ENCODE measurements around the gene RIN3. TPM values are rescaled to one million over a fixed set of nuclear protein-coding genes. Genes with fewer than 3 reads are reported as not detected.

RIN3 gene
- total RNA-seq, 4 donors from 2014 or later = 6.2 to 29.8 (median 12.2) TPM

- H3K27me3 ChIP-seq = no peaks in the 10 kb centered on the region
- no peaks in the 10 kb centered on the region for H3K4me1 ChIP-seq
- no peak for TF ChIP-seq POLR2A (IDR thresholded peaks at IDR 0.05)
- TF ChIP-seq, protein P1, sequence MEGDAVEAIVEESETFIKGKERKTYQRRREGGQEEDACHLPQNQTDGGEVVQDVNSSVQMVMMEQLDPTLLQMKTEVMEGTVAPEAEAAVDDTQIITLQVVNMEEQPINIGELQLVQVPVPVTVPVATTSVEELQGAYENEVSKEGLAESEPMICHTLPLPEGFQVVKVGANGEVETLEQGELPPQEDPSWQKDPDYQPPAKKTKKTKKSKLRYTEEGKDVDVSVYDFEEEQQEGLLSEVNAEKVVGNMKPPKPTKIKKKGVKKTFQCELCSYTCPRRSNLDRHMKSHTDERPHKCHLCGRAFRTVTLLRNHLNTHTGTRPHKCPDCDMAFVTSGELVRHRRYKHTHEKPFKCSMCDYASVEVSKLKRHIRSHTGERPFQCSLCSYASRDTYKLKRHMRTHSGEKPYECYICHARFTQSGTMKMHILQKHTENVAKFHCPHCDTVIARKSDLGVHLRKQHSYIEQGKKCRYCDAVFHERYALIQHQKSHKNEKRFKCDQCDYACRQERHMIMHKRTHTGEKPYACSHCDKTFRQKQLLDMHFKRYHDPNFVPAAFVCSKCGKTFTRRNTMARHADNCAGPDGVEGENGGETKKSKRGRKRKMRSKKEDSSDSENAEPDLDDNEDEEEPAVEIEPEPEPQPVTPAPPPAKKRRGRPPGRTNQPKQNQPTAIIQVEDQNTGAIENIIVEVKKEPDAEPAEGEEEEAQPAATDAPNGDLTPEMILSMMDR (IDR thresholded peaks at IDR 0.05) = no peak
- no peak overlapping the region for H3K27ac ChIP-seq
- intact Hi-C loops (cut with DNase I; ENCODE audit: low total_unique reads) = no loop called here
- DNase-seq = no peak
- H3K36me3 ChIP-seq = no peaks in the 10 kb centered on the region
- no peaks in the 10 kb centered on the region for H3K9me3 ChIP-seq
- no peak overlapping the region for H3K4me3 ChIP-seq
Measured at GRCh38 chr14:92556863-92557543, 43.4 kb downstream of the RIN3 start.

GRCh38 chr14:92557544-92557912 is 43.9 kb downstream of the RIN3 start:
- no peak overlapping the region for H3K4me3 ChIP-seq
- no peak for DNase-seq
- H3K27ac ChIP-seq = no peak overlapping the region
- H3K27me3 ChIP-seq = no peaks in the 10 kb centered on the region
- TF ChIP-seq, protein P1 (IDR thresholded peaks at IDR 0.05) = no peak
- no peak for TF ChIP-seq POLR2A (IDR thresholded peaks at IDR 0.05)
- intact Hi-C loops (cut with DNase I; ENCODE audit: low total_unique reads) = no loop called here
- no peaks in the 10 kb centered on the region for H3K36me3 ChIP-seq
- H3K4me1 ChIP-seq = no peaks in the 10 kb centered on the region
- no peaks in the 10 kb centered on the region for H3K9me3 ChIP-seq

GRCh38 chr14:92558319-92558718 is 44.7 kb downstream of the RIN3 start:
- no peak overlapping the region for H3K4me3 ChIP-seq
- intact Hi-C loops (cut with DNase I; ENCODE audit: low total_unique reads) = no loop called here
- TF ChIP-seq POLR2A (IDR thresholded peaks at IDR 0.05) = no peak
- TF ChIP-seq, protein P1 (IDR thresholded peaks at IDR 0.05) = no peak

DNA sequence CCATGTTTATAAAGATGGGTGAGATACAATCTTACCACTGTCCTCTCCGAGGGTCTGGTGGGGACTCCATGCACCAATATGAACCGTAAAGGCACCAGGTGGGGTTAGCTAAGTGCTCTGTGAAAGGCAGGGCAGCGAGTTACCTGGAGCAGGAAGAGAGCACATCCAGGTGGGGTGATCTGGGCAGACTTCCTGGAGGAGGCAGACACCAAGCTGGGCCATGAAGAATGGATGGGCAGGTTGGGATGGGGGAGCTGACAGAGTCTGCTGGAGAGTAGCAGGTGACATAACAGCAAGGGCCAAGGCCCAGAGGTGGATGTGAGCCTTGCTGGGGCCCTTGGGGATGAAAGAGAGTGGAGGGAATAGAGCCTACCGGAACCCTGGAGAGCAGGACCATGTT is 45.9 kb downstream of the RIN3 start:
- Histone ChIP-seq H3K36me3 (no peaks in the 10 kb centered on the region), H3K4me3 (no peak overlapping the region), H3K4me1 (no peaks in the 10 kb centered on the region), H3K27ac (no peak overlapping the region), H3K9me3 (no peaks in the 10 kb centered on the region), H3K27me3 (no peaks in the 10 kb centered on the region)
- DNase-seq = no peak
- intact Hi-C loops (cut with DNase I; ENCODE audit: low total_unique reads) = no loop called here
- TF ChIP-seq, protein P1 (IDR thresholded peaks at IDR 0.05) = no peak
- TF ChIP-seq POLR2A (IDR thresholded peaks at IDR 0.05) = no peak

More at GRCh38 chr14:92558319-92558718, 44.7 kb downstream of the RIN3 start:
- DNase-seq = no peak
- Histone ChIP-seq H3K27ac (no peak overlapping the region), H3K9me3 (no peaks in the 10 kb centered on the region), H3K4me1 (no peaks in the 10 kb centered on the region), H3K27me3 (no peaks in the 10 kb centered on the region), H3K36me3 (no peaks in the 10 kb centered on the region)

- TF ChIP-seq, protein P1 (IDR thresholded peaks at IDR 0.05) = no peak
- TF ChIP-seq POLR2A (IDR thresholded peaks at IDR 0.05) = no peak
- intact Hi-C loops (cut with DNase I; ENCODE audit: low total_unique reads) = no loop called here
- DNase-seq = no peak
- H3K4me3 ChIP-seq = no peak overlapping the region
- no peak overlapping the region for H3K27ac ChIP-seq
- no peaks in the 10 kb centered on the region for H3K4me1 ChIP-seq
- H3K9me3 ChIP-seq = no peaks in the 10 kb centered on the region
- H3K36me3 ChIP-seq = no peaks in the 10 kb centered on the region
- H3K27me3 ChIP-seq = no peaks in the 10 kb centered on the region
Measured at GRCh38 chr14:92560106-92560865, 46.7 kb downstream of the RIN3 start.
